Motor neuron (in vitro differentiated cells): ENCODE measurements around the gene SLC15A1. TPM values are rescaled to one million over a fixed set of nuclear protein-coding genes. Genes with fewer than 3 reads are reported as not detected.

Source experiments
- total RNA-seq, 8 experiments: library from RNA; unstranded; fragments of 300-600 nt; gene quantifications; 2 replicates each; pipeline versions ENCODE4 v1.2.3 to v1.2.4, GENCODE V29; 2022

SLC15A1 gene
- total RNA-seq, 8 experiments from 2014 or later: 0.09 to 0.38 (median 0.28) TPM; not detected in 3

Other genes starting within 250 kb of the SLC15A1 start
- 10 to 100 TPM; 25.9 to 60.0 (median 43.5) TPM for gene STK24, start 175.6 kb downstream of the SLC15A1 start, total RNA-seq
- 10 to 100 TPM in 2 of 8 experiments, 1 to 10 TPM in 6; 1.8 to 39.0 (median 4.9) TPM for gene DOCK9, start 225.4 kb upstream of the SLC15A1 start, total RNA-seq